GM13976 (cell line): ENCODE results near the gene KDM3B.
A peak's percentile ranks its signal among the peaks of the same experiment; 100 is the strongest.

ENCODE experiments used
- DNase-seq: peaks from one replicate; pipeline ENCODE4 v3.0.0; 2012; ENCODE audit warnings: low spot score
- in situ Hi-C: fragments of 300-500 bp; cut with MboI; formaldehyde crosslinking; loops from one replicate; pipeline ENCODE4 v1.12.0; 2022; ENCODE audit warnings: low sequenced_read_pairs, mixed read lengths, inconsistent platforms; ENCODE audit not compliant: unreplicated experiment
- TF ChIP-seq, protein P1 (sequence below): IDR thresholded peaks from 2 replicates; pipeline ENCODE4 v1.5.1; 2012; ENCODE audit warnings: borderline replicate concordance, mild to moderate bottlenecking; ENCODE audit not compliant: insufficient read depth; ENCODE audit errors: extremely low read depth, missing control alignments, control extremely low read depth

The KDM3B gene

DNA sequence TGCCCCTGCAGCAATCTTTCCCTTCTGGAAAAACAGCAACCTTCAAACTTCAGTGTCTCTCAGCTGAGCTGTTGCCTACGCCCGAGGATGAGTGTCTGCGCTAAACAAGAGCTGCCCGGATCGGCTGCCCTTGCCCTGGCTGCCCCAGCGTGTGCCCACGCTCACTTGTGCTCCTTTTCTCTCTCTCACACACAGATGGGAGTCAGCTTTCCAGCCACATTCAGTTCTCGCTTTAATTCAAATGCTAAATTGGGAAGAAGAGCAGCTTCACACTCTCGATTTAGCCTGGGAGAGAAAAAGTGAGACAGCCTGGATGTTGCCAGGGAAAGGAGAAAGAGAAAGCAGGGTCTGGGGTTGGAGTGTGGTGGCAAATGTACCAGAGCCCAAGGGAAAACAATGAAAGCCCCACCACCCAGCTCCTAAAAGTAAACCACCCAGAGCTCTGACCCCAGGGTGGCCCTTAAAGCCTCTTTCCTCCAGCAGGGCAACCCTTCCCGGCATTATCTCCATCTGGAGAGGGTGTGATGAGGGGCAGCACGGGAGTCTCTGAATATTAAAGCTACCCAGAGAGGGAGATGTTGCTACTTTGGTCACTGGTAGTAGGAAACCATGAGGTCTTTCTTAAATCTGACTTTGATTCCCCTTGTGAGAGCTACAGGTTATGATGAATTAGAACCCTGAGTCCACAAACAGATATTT lies 102.9 kb downstream of the KDM3B start:
- TF ChIP-seq, protein P1, sequence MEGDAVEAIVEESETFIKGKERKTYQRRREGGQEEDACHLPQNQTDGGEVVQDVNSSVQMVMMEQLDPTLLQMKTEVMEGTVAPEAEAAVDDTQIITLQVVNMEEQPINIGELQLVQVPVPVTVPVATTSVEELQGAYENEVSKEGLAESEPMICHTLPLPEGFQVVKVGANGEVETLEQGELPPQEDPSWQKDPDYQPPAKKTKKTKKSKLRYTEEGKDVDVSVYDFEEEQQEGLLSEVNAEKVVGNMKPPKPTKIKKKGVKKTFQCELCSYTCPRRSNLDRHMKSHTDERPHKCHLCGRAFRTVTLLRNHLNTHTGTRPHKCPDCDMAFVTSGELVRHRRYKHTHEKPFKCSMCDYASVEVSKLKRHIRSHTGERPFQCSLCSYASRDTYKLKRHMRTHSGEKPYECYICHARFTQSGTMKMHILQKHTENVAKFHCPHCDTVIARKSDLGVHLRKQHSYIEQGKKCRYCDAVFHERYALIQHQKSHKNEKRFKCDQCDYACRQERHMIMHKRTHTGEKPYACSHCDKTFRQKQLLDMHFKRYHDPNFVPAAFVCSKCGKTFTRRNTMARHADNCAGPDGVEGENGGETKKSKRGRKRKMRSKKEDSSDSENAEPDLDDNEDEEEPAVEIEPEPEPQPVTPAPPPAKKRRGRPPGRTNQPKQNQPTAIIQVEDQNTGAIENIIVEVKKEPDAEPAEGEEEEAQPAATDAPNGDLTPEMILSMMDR: no peak
- in situ Hi-C loops: no loop called here
- no peak for DNase-seq

DNA sequence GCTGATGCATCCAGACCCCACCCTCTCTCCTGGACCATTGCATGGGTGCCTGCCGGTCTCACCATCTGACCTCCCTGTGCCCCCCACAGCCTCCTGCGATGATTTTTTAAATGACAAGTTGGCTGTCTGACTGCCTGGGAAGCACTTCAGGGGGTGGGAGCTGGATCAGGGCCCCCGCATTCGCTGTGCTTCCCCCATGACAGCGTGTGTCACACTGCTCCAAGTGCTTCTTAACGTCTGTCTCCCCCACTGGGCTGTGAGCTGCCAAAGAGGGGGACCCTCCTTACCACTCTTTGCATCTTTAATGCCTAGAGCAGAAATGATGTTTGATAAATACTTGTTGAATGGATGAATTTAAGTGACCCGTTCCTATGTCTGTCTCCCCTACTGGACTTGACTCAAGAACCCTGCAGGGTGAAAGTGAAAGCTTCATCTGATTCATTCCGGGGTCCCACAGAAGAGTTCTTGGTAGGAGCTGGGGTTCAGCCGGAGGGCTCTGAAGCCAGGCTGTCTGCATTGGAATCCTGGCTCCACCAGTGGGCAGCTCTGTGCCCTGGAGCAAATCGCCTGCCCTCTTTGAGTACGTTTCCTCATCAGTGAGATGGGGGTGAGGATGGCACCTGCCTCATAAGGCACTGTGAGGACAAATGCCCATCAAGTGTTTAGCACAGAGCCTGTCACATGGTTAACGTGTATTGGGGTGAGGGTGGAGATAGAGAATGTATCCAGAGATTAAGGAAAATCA lies 105.2 kb downstream of the KDM3B start:
- in situ Hi-C loops: no loop called here
- DNase-seq: no peak
- TF ChIP-seq, protein P1: no peak

GRCh38 chr5:138458384-138458783 lies 105.9 kb downstream of the KDM3B start:
- TF ChIP-seq, protein P1: no peak
- in situ Hi-C loops: no loop called here

GRCh38 chr5:138458856-138459255 lies 106.4 kb downstream of the KDM3B start:
- in situ Hi-C loops: no loop called here
- TF ChIP-seq, protein P1: no peak
- DNase-seq: no peak

More at GRCh38 chr5:138458384-138458783, 105.9 kb downstream of the KDM3B start:
- DNase-seq: no peak

GRCh38 chr5:138459311-138459933 lies 106.9 kb downstream of the KDM3B start:
- in situ Hi-C loops: no loop called here
- DNase-seq: peak; percentile 84
- TF ChIP-seq, protein P1: no peak

DNA sequence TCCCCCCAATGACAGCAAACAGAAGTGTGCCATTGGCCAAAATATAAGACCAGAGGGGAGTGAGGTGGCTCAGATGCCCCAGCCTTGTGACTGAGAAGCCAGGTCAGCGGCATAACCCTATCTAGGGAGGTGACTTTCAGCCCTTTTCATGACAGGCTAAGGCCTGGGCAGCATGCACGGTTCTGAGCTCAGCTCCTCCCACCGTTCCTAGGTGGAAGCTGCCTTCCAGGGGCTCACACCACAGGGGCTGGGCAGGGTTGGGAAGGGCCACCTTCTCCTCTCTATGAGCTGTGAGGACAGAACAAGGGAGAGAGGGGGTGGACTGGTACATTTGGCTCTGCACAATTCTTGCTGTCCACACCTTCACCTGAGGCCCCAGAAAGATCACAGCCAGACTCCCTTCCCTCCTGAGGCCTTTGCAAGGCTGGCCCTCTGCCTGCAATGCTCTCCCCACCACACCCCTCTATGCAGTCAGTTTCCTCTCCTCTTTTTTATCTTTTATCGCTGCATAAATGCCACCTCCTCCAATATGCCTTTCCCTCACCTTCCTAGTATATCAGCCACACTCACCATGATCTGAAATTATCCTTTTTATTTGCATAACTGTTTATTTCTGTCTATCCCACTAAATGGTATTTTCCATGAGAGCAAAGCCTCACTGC lies 107.7 kb downstream of the KDM3B start:
- no peak for DNase-seq
- TF ChIP-seq, protein P1: no peak
- in situ Hi-C loops: no loop called here
